GM12878 (cell line): ENCODE results near the gene SURF2.

Source experiments
- BHLHE40 ChIP-seq, 2 experiments: fragments of 450-650 bp in 1 of 2; IDR thresholded peaks; 2 replicates each; pipeline ENCODE4 v1.6.1; 2011 to 2017; ENCODE audit warnings: low read depth in 2 of 2, borderline replicate concordance in 1 of 2, improper control_type of control experiment in 1 of 2, low read length in 1 of 2, mild to moderate bottlenecking in 1 of 2
- CTCF ChIP-seq, 3 experiments: IDR thresholded peaks in 2 of 3; conservative IDR thresholded peaks in 1 of 3; 2 replicates each; pipeline ENCODE4 v1.5.1; 2011; ENCODE audit warnings: low read depth in 3 of 3, low read length in 3 of 3, mild to moderate bottlenecking in 3 of 3, control low read depth in 2 of 3, moderate library complexity in 2 of 3, inconsistent platforms in 1 of 3, mixed read lengths in 1 of 3; ENCODE audit not compliant: control insufficient read depth in 2 of 3, insufficient read depth in 1 of 3; ENCODE audit errors: extremely low read depth in 1 of 3
- POU2F2 ChIP-seq: IDR thresholded peaks from 3 replicates; pipeline ENCODE4 v1.6.1; 2011; ENCODE audit warnings: low read depth, mild to moderate bottlenecking, low read length, borderline replicate concordance
- TF ChIP-seq, protein P1 (sequence below): fragments of 450-650 bp; IDR thresholded peaks from 2 replicates; pipeline ENCODE4 v1.6.1; 2017; ENCODE audit warnings: mild to moderate bottlenecking

- no peak for TF ChIP-seq CTCF (IDR thresholded peaks at IDR 0.05 in 2 of 3, conservative IDR thresholded peaks at IDR 0.05 in 1 of 3; ENCODE audit: control insufficient read depth in 2 of 3, extremely low read depth in 1 of 3, insufficient read depth in 1 of 3, low read depth in 3 of 3, low read length in 3 of 3)
- TF ChIP-seq, protein P1, sequence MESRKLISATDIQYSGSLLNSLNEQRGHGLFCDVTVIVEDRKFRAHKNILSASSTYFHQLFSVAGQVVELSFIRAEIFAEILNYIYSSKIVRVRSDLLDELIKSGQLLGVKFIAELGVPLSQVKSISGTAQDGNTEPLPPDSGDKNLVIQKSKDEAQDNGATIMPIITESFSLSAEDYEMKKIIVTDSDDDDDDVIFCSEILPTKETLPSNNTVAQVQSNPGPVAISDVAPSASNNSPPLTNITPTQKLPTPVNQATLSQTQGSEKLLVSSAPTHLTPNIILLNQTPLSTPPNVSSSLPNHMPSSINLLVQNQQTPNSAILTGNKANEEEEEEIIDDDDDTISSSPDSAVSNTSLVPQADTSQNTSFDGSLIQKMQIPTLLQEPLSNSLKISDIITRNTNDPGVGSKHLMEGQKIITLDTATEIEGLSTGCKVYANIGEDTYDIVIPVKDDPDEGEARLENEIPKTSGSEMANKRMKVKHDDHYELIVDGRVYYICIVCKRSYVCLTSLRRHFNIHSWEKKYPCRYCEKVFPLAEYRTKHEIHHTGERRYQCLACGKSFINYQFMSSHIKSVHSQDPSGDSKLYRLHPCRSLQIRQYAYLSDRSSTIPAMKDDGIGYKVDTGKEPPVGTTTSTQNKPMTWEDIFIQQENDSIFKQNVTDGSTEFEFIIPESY, result no peak
- TF ChIP-seq BHLHE40 (IDR thresholded peaks at IDR 0.05; ENCODE audit: borderline replicate concordance in 1 of 2, low read depth in 2 of 2, low read length in 1 of 2), result no peak
- no peak for TF ChIP-seq POU2F2
Measured at GRCh38 chr9:133341369-133342068, 14.8 kb upstream of the SURF2 start.
